IMR-90 (cell line): ENCODE data around the gene R3HDM2. TPM values are rescaled to one million over a fixed set of nuclear protein-coding genes. Genes with fewer than 3 reads are reported as not detected.

ENCODE experiments used
- ATAC-seq: fragments of 200-7000 bp; cut with Tn5 transposase; 2 replicates; pipeline ENCODE4 v1.9.1; 2020; ENCODE audit warnings: low read depth, mild to moderate bottlenecking, moderate library complexity
- BruUV-seq: library from RNA; stranded (reverse); fragments of 400-500 nt; replicated peaks from 2 replicates; lab custom pipeline; 2021; lab: Mats Ljungman, UMichigan
- CTCF ChIA-PET: fragments of 300-600 bp; formaldehyde crosslinking; extraction: SDS; loops from one replicate; lab custom pipeline; 2021; ENCODE audit warnings: antibody characterized with exemption; lab: Yijun Ruan, JAX
- POLR2A ChIA-PET: fragments of 300-600 bp; sonication (Branson Sonifier 250); formaldehyde crosslinking; loops from one replicate; lab custom pipeline; 2022; ENCODE audit warnings: antibody characterized with exemption; ENCODE audit not compliant: unreplicated experiment; lab: Charles Lee
- DNase-seq: peaks from one replicate; pipeline ENCODE4 v3.0.0; 2013
- H2AFZ ChIP-seq: replicated peaks from 2 replicates; pipeline ENCODE3; 2013; ENCODE audit warnings: low read length, mild to moderate bottlenecking; ENCODE audit not compliant: poor library complexity
- H2AK5ac ChIP-seq: 2 replicates; pipeline ENCODE4 v1.6.1; 2013; ENCODE audit warnings: low read depth, low read length, inconsistent platforms
- H2AK9ac ChIP-seq: replicated peaks from 2 replicates; pipeline ENCODE3; 2013; ENCODE audit warnings: mild to moderate bottlenecking, low read depth, low read length, moderate library complexity; ENCODE audit not compliant: poor library complexity
- H2BK120ac ChIP-seq: 2 replicates; pipeline ENCODE4 v1.6.1; 2013; ENCODE audit warnings: low read depth, low read length, inconsistent platforms
- H2BK15ac ChIP-seq: 3 replicates; pipeline ENCODE4 v1.6.1; 2013; ENCODE audit warnings: low read depth, low read length, inconsistent platforms
- H2BK20ac ChIP-seq: 2 replicates; pipeline ENCODE4 v1.6.1; 2013; ENCODE audit warnings: low read depth, mild to moderate bottlenecking, inconsistent platforms, low read length, moderate library complexity
- H2BK5ac ChIP-seq: 2 replicates; pipeline ENCODE4 v1.6.1; 2013; ENCODE audit warnings: mild to moderate bottlenecking, low read depth, low read length, inconsistent platforms; ENCODE audit not compliant: poor library complexity, severe bottlenecking
- H3K14ac ChIP-seq: replicated peaks from 2 replicates; pipeline ENCODE4 v1.6.1; 2013; ENCODE audit warnings: low read depth, low read length, inconsistent platforms
- H3K18ac ChIP-seq: 2 replicates; pipeline ENCODE4 v1.6.1; 2013; ENCODE audit warnings: low read depth, low read length, control low read depth
- H3K23ac ChIP-seq: 2 replicates; pipeline ENCODE4 v1.6.1; 2013; ENCODE audit warnings: low read depth, low read length, inconsistent platforms
- H3K27ac ChIP-seq: 2 replicates; pipeline ENCODE4 v1.5.1; 2013; ENCODE audit warnings: mild to moderate bottlenecking, control low read depth, low read length; ENCODE audit not compliant: insufficient read depth
- H3K27me3 ChIP-seq: 2 replicates; pipeline ENCODE4 v1.6.1; 2013; ENCODE audit warnings: low read length; ENCODE audit not compliant: control insufficient read depth, insufficient read depth
- H3K36me3 ChIP-seq: 2 replicates; pipeline ENCODE4 v1.6.1; 2013; ENCODE audit warnings: low read length, mixed read lengths; ENCODE audit not compliant: control insufficient read depth, insufficient read depth
- H3K4ac ChIP-seq: 2 replicates; pipeline ENCODE4 v1.6.1; 2013; ENCODE audit warnings: low read depth, low read length, inconsistent platforms
- H3K4me1 ChIP-seq: 2 replicates; pipeline ENCODE4 v1.6.1; 2013; ENCODE audit warnings: low read length, mixed read lengths; ENCODE audit not compliant: control insufficient read depth, insufficient read depth
- H3K4me2 ChIP-seq: 2 replicates; pipeline ENCODE4 v1.6.1; 2013; ENCODE audit warnings: low read depth, mild to moderate bottlenecking, control low read depth, low read length, moderate library complexity
- H3K4me3 ChIP-seq: 2 replicates; pipeline ENCODE4 v1.5.1; 2013; ENCODE audit warnings: low read depth, mild to moderate bottlenecking, control low read depth, low read length, moderate library complexity; ENCODE audit not compliant: insufficient read depth
- H3K56ac ChIP-seq: 2 replicates; pipeline ENCODE4 v1.6.1; 2013; ENCODE audit warnings: low read length, inconsistent platforms; ENCODE audit not compliant: insufficient read depth; ENCODE audit errors: extremely low read depth
- H3K79me1 ChIP-seq, 2 experiments: 2 replicates each; pipeline ENCODE4 v1.6.1; 2013; ENCODE audit warnings: low read length in 2 of 2, inconsistent platforms in 1 of 2, low read depth in 1 of 2
- H3K9ac ChIP-seq: 2 replicates; pipeline ENCODE4 v1.6.1; 2013; ENCODE audit warnings: low read depth, low read length, control low read depth
- H3K9me1 ChIP-seq: 2 replicates; pipeline ENCODE4 v1.6.1; 2013; ENCODE audit warnings: low read length, inconsistent platforms; ENCODE audit not compliant: insufficient read depth
- H3K9me3 ChIP-seq: 2 replicates; pipeline ENCODE4 v1.6.1; 2013; ENCODE audit warnings: low read length; ENCODE audit not compliant: control insufficient read depth, insufficient read depth
- H4K20me1 ChIP-seq: 2 replicates; pipeline ENCODE4 v1.6.1; 2013; ENCODE audit warnings: low read length, inconsistent platforms; ENCODE audit not compliant: insufficient read depth
- H4K5ac ChIP-seq: 2 replicates; pipeline ENCODE4 v1.6.1; 2013; ENCODE audit warnings: mild to moderate bottlenecking, low read depth, low read length, control low read depth
- H4K8ac ChIP-seq, 2 experiments: 2 replicates each; pipeline ENCODE4 v1.6.1; 2013; ENCODE audit warnings: low read depth in 2 of 2, low read length in 2 of 2, control low read depth in 1 of 2, inconsistent platforms in 1 of 2
- H4K91ac ChIP-seq: 2 replicates; pipeline ENCODE4 v1.6.1; 2013; ENCODE audit warnings: low read depth, low read length, inconsistent platforms; ENCODE audit not compliant: insufficient read depth
- BHLHE40 ChIP-seq: fragments of 150-350 bp; IDR thresholded peaks from 2 replicates; pipeline ENCODE4 v1.6.1; 2016; ENCODE audit warnings: mild to moderate bottlenecking, low read depth, low read length
- CEBPB ChIP-seq: IDR thresholded peaks from 2 replicates; pipeline ENCODE4 v1.6.1; 2012; ENCODE audit warnings: low read depth, low read length, improper control_type of control experiment
- CHD1 ChIP-seq: IDR thresholded peaks from 2 replicates; pipeline ENCODE4 v1.6.1; 2012; ENCODE audit warnings: low read depth, low read length, improper control_type of control experiment
- CTCF ChIP-seq: conservative IDR thresholded peaks from 2 replicates; pipeline ENCODE4 v1.5.1; 2012; ENCODE audit warnings: mild to moderate bottlenecking, low read depth, low read length, improper control_type of control experiment
- ELK1 ChIP-seq: fragments of 150-350 bp; IDR thresholded peaks from 2 replicates; pipeline ENCODE4 v1.6.1; 2016; ENCODE audit warnings: low read depth, mild to moderate bottlenecking, low read length, moderate library complexity, borderline replicate concordance
- MAFK ChIP-seq: IDR thresholded peaks from 2 replicates; pipeline ENCODE4 v1.6.1; 2012; ENCODE audit warnings: low read depth, low read length, improper control_type of control experiment
- MXI1 ChIP-seq: IDR thresholded peaks from 2 replicates; pipeline ENCODE4 v1.6.1; 2012; ENCODE audit warnings: low read depth, mild to moderate bottlenecking, low read length, moderate library complexity, borderline replicate concordance
- NFE2L2 ChIP-seq: fragments of 150-350 bp; IDR thresholded peaks from 2 replicates; pipeline ENCODE4 v1.6.1; 2016; ENCODE audit warnings: low read depth, mild to moderate bottlenecking, low read length
- POLR2A ChIP-seq: IDR thresholded peaks from 2 replicates; pipeline ENCODE4 v1.6.1; 2012; ENCODE audit warnings: mild to moderate bottlenecking, low read depth, low read length
- RAD21 ChIP-seq: IDR thresholded peaks from 2 replicates; pipeline ENCODE4 v1.6.1; 2012; ENCODE audit warnings: low read length, improper control_type of control experiment
- RCOR1 ChIP-seq: IDR thresholded peaks from 2 replicates; pipeline ENCODE4 v1.6.1; 2012; ENCODE audit warnings: mild to moderate bottlenecking, low read length, improper control_type of control experiment; ENCODE audit not compliant: insufficient replicate concordance
- RFX5 ChIP-seq: IDR thresholded peaks from 2 replicates; pipeline ENCODE4 v1.8.0; 2012; ENCODE audit warnings: low read depth, mild to moderate bottlenecking, low read length, moderate library complexity
- USF2 ChIP-seq: fragments of 150-350 bp; IDR thresholded peaks from 2 replicates; pipeline ENCODE4 v1.6.1; 2017; ENCODE audit warnings: mild to moderate bottlenecking, antibody characterized with exemption, low read length, low read depth
- WGBS, 2 experiments: methylation state at CpG; one replicate each; pipeline versions ENCODE4 v1.1.5 to v1.1.7; 2013; ENCODE audit warnings: missing lambda C conversion rate in 2 of 2; ENCODE audit not compliant: insufficient read length in 1 of 2; ENCODE audit errors: extremely low coverage in 2 of 2; 5-methylcytosine and 5-hydroxymethylcytosine counted together
- dilution Hi-C: fragments of 300-500 bp; cut with HindIII; formaldehyde crosslinking; loops from one replicate; pipeline ENCODE4 v1.14.3; 2018; ENCODE audit warnings: low sequenced_read_pairs; ENCODE audit not compliant: unreplicated experiment
- in situ Hi-C: fragments of 300-500 bp; cut with MboI; formaldehyde crosslinking; loops from 3 replicates; pipeline ENCODE4 v1.14.3; 2019; ENCODE audit warnings: low sequenced_read_pairs, inconsistent platforms, mixed read lengths
- intact Hi-C: fragments of 100-400 bp; cut with micrococcal nuclease; formaldehyde crosslinking; loops from 2 replicates; pipeline ENCODE4 v1.10.0; 2022
- polyA plus RNA-seq, 3 experiments: library from polyadenylated mRNA; depleted of rRNA; stranded (reverse); fragments of >200 nt; gene quantifications; 2 replicates each; pipeline ENCODE4 v1.2.3, GENCODE V29; 2012; ENCODE audit warnings: low replicate concordance in 1 of 3
- total RNA-seq: library from RNA; depleted of rRNA; stranded (reverse); fragments of >200 nt; gene quantifications from 2 replicates; pipeline ENCODE4 v1.2.3, GENCODE V29; 2012

R3HDM2 gene
- total and polyA plus RNA-seq, 2 of the 4 experiments (the other 2 are of a cell fraction), result 7.5 to 28.4 TPM

GRCh38 chr12:57229634-57230380 lies 201.0 kb downstream of the R3HDM2 start, which contains the start of gene SHMT2:
TSS of gene SHMT2 (plus strand) at chr12:57229711. CDS start at chr12:57229779, 68 bp downstream.
- no TSS peak for BruUV-seq
- H3K14ac ChIP-seq, result peak within 1 kb of the TSS; percentile 100
- H3K4me2 ChIP-seq, result peak within 1 kb of the TSS; percentile 91
- H3K9ac ChIP-seq, result peak within 1 kb of the TSS; percentile 98
- intact Hi-C loops (no loop called here), in situ Hi-C loops (no loop called here), dilution Hi-C loops (no loop called here)
- peaks cover 3% of the 10 kb centered on the region; the same call in 1 of the 2 replicates for H3K27me3 ChIP-seq
- peaks cover 16% of the 10 kb centered on the region for H3K4me1 ChIP-seq
- ChIA-PET POLR2A (interaction anchor here (0.5 to 1.8 kb wide), 6 partner anchors 9 to 48 kb away, joined by 3 to 7 read pairs (median 4); no protein-coding TSS in a partner anchor), CTCF (interaction anchor here (0.8 to 5.3 kb wide), 3 partner anchors 12 to 118 kb away, joined by 3 to 47 read pairs (median 14); no protein-coding TSS in a partner anchor)
- peaks cover 29 to 53% of the 10 kb centered on the region in 2 experiments for H3K79me1 ChIP-seq
- peak within 1 kb of the TSS; percentile 77; the same call in 2 of the 3 replicates for H2BK15ac ChIP-seq
- H3K9me1 ChIP-seq, result peaks cover 20% of the 10 kb centered on the region
- peak within 1 kb of the TSS; percentile 76 for H2BK20ac ChIP-seq
- peaks cover 33% of the 10 kb centered on the region for H4K20me1 ChIP-seq
- H3K27ac ChIP-seq, result peak within 1 kb of the TSS; percentile 94
- H3K36me3 ChIP-seq, result peaks cover 40% of the 10 kb centered on the region
- H3K23ac ChIP-seq, result peak within 1 kb of the TSS; percentile 99
- peak within 1 kb of the TSS; percentile 59 for H3K4me3 ChIP-seq
- H4K91ac ChIP-seq, result peak within 1 kb of the TSS; percentile 100
- peak within 1 kb of the TSS; percentile 98 for H2AK5ac ChIP-seq
- TF ChIP-seq USF2 (peak; percentile 90), MXI1 (peak; percentile 91), CTCF (no peak; the same call in 1 of the 2 replicates), CEBPB (peak; percentile 99), ELK1 (no peak), RFX5 (no peak), BHLHE40 (peak; percentile 72), MAFK (no peak), POLR2A (peak; percentile 94), NFE2L2 (no peak), CHD1 (no peak; the same call in 1 of the 2 replicates), RAD21 (no peak), RCOR1 (no peak)
- peak within 1 kb of the TSS; percentile 96 for H2BK120ac ChIP-seq
- H2AK9ac ChIP-seq, result peak within 1 kb of the TSS; percentile 100
- peak within 1 kb of the TSS; percentile 80 for H3K18ac ChIP-seq
- H2AFZ ChIP-seq, result peak within 1 kb of the TSS; percentile 89
- peak within 1 kb of the TSS; percentile 100 for H3K56ac ChIP-seq
- H4K5ac ChIP-seq, result peak within 1 kb of the TSS; percentile 84
- 0% methylated on average over 13 of the region's 42 CpGs; no CpG with 5 or more reads in 1 of the 2 experiments for WGBS, 2 experiments
- ATAC-seq (peak; percentile 71), DNase-seq (peak; percentile 95)
- H3K9me3 ChIP-seq, result no peaks in the 10 kb centered on the region
- peak within 1 kb of the TSS; percentile 95 to 99 for H4K8ac ChIP-seq
- H3K4ac ChIP-seq, result peak within 1 kb of the TSS; percentile 100
- peak within 1 kb of the TSS; percentile 88 for H2BK5ac ChIP-seq
